SK-N-MC (cell line): ENCODE results near the gene TRIM63.

Experiments used
- DNase-seq: peaks from one replicate; pipeline ENCODE4 v3.0.0-alpha.2; 2011; ENCODE audit warnings: low read depth, low spot score
- H3K27ac ChIP-seq: fragments of 200-600 bp; sonication (generic); 2 replicates; pipeline ENCODE4 v1.5.1; 2016; ENCODE audit warnings: mixed run types
- H3K36me3 ChIP-seq: fragments of 200-600 bp; sonication (generic); 2 replicates; pipeline ENCODE4 v1.6.1; 2017; ENCODE audit warnings: antibody characterized with exemption, low read length, mixed read lengths; ENCODE audit not compliant: insufficient read depth
- H3K4me3 ChIP-seq: fragments of 200-600 bp; sonication (generic); 2 replicates; pipeline ENCODE4 v1.5.1; 2016
- H3K9ac ChIP-seq: fragments of 200-600 bp; sonication (generic); 2 replicates; pipeline ENCODE4 v1.8.0; 2017; ENCODE audit warnings: mixed run types, mixed read lengths; ENCODE audit not compliant: insufficient read length
- H3K9me3 ChIP-seq: fragments of 200-600 bp; sonication (generic); 2 replicates; pipeline ENCODE4 v1.6.1; 2017; ENCODE audit warnings: low read depth, mild to moderate bottlenecking, antibody characterized with exemption, low read length, moderate library complexity, mixed read lengths
- EZH2 ChIP-seq: fragments of 200-600 bp; sonication (generic); IDR thresholded peaks from one replicate; pipeline ENCODE4 v1.6.1; 2017; ENCODE audit warnings: antibody characterized with exemption
- FOXP2 ChIP-seq: optimal IDR thresholded peaks from 2 replicates; pipeline ENCODE3; 2011; ENCODE audit warnings: mild to moderate bottlenecking, moderate library complexity; ENCODE audit not compliant: insufficient read depth; ENCODE audit errors: extremely low read length, control extremely low read depth
- POLR2AphosphoS5 ChIP-seq: IDR thresholded peaks from 2 replicates; pipeline ENCODE4 v1.6.1; 2012; ENCODE audit warnings: mild to moderate bottlenecking, low read depth, low read length, borderline replicate concordance

TRIM63 gene

GRCh38 chr1:26078286-26079177 is 11.1 kb upstream of the TRIM63 start:
- TF ChIP-seq POLR2AphosphoS5 (no peak), EZH2 (no peak), FOXP2 (no peak)
- Histone ChIP-seq H3K27ac (no peak overlapping the region), H3K9me3 (no peaks in the 10 kb centered on the region), H3K9ac (no peak overlapping the region), H3K4me3 (no peak overlapping the region), H3K36me3 (no peaks in the 10 kb centered on the region)
- DNase-seq = no peak

- no peaks in the 10 kb centered on the region for H3K9me3 ChIP-seq
- no peak overlapping the region for H3K9ac ChIP-seq
- TF ChIP-seq EZH2 = no peak
- TF ChIP-seq POLR2AphosphoS5 = no peak
- TF ChIP-seq FOXP2 = no peak
- H3K36me3 ChIP-seq = no peaks in the 10 kb centered on the region
- no peak overlapping the region for H3K27ac ChIP-seq
- H3K4me3 ChIP-seq = no peak overlapping the region
- no peak for DNase-seq
These were observed 10.1 kb upstream of the TRIM63 start for GRCh38 chr1:26077524-26077923.

GRCh38 chr1:26075421-26076144 is 8.2 kb upstream of the TRIM63 start:
- DNase-seq = no peak
- H3K36me3 ChIP-seq = no peaks in the 10 kb centered on the region
- H3K4me3 ChIP-seq = no peak overlapping the region
- no peaks in the 10 kb centered on the region for H3K9me3 ChIP-seq
- H3K27ac ChIP-seq = no peak overlapping the region
- TF ChIP-seq POLR2AphosphoS5 (no peak), FOXP2 (no peak), EZH2 (no peak)
- H3K9ac ChIP-seq = no peak overlapping the region

- Histone ChIP-seq H3K36me3 (no peaks in the 10 kb centered on the region), H3K9ac (no peak overlapping the region), H3K27ac (no peak overlapping the region), H3K9me3 (no peaks in the 10 kb centered on the region), H3K4me3 (no peak overlapping the region)
- no peak for TF ChIP-seq FOXP2
- no peak for TF ChIP-seq EZH2
- TF ChIP-seq POLR2AphosphoS5 = no peak
- DNase-seq = no peak
These were observed 4.9 kb upstream of the TRIM63 start for GRCh38 chr1:26072305-26072704.

- Histone ChIP-seq H3K9ac (no peak overlapping the region), H3K4me3 (no peak overlapping the region), H3K9me3 (no peaks in the 10 kb centered on the region), H3K36me3 (no peaks in the 10 kb centered on the region), H3K27ac (no peak overlapping the region)
- DNase-seq = no peak
- TF ChIP-seq POLR2AphosphoS5 (no peak), EZH2 (no peak), FOXP2 (no peak)
These were observed 3.5 kb upstream of the TRIM63 start for GRCh38 chr1:26070963-26071342.

GRCh38 chr1:26070296-26070962 is 3.0 kb upstream of the TRIM63 start:
- no peaks in the 10 kb centered on the region for H3K36me3 ChIP-seq
- DNase-seq = no peak
- no peak overlapping the region for H3K9ac ChIP-seq
- no peaks in the 10 kb centered on the region for H3K9me3 ChIP-seq
- H3K27ac ChIP-seq = no peak overlapping the region
- TF ChIP-seq EZH2 (no peak), POLR2AphosphoS5 (no peak), FOXP2 (no peak)
- H3K4me3 ChIP-seq = no peak overlapping the region

GRCh38 chr1:26069941-26070295 is 2.5 kb upstream of the TRIM63 start:
- no peak for DNase-seq
- no peaks in the 10 kb centered on the region for H3K36me3 ChIP-seq
- no peaks in the 10 kb centered on the region for H3K9me3 ChIP-seq
- no peak overlapping the region for H3K4me3 ChIP-seq
- TF ChIP-seq FOXP2 (no peak), EZH2 (no peak)
- no peak overlapping the region for H3K27ac ChIP-seq
- H3K9ac ChIP-seq = no peak overlapping the region

GRCh38 chr1:26066857-26067256 is 573 bp downstream of the TRIM63 start:
- TF ChIP-seq EZH2 = no peak
- TF ChIP-seq FOXP2 = no peak
- TF ChIP-seq POLR2AphosphoS5 = no peak
- no peak for DNase-seq
- Histone ChIP-seq H3K9me3 (no peaks in the 10 kb centered on the region), H3K27ac (no peak overlapping the region), H3K36me3 (no peaks in the 10 kb centered on the region), H3K9ac (no peak overlapping the region), H3K4me3 (no peak overlapping the region)
